Measurements from ENCODE around the gene DPF3. TPM values are rescaled to one million over a fixed set of nuclear protein-coding genes. Genes with fewer than 3 reads are reported as not detected.

Gene DPF3
- total RNA-seq, 4 donors from 2014 or later = under 0.01 to 2.7 (median 0.61) TPM; not detected in 1

DNA sequence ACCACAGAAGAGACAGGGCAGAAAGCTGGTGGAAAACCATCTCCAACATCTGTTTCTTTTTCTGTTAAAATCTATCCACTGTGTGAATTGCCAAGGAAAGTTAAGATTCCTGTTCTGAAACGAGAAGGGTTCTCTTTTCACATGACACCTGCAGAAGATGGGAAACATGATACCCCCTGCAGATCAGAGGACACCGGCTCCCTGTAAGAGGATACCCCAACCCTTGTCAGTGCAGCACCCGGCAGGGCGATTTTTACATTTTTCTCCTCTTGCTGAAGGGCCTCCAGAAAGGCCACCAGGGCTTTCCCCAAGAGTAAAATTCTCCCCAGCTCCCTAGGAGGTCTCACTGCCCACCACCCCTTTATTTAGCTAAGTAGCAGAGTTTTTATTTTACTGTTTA, 48.2 kb downstream of the DPF3 start:
- Histone ChIP-seq H3K36me3 (no peaks in the 10 kb centered on the region), H3K27me3 (no peaks in the 10 kb centered on the region), H3K27ac (no peak overlapping the region), H3K4me1 (no peaks in the 10 kb centered on the region), H3K9me3 (no peaks in the 10 kb centered on the region), H3K4me3 (no peak overlapping the region)
- intact Hi-C loops (cut with DNase I) = no loop called here
- TF ChIP-seq POLR2A (IDR thresholded peaks at IDR 0.05) = no peak
- TF ChIP-seq, protein P1, sequence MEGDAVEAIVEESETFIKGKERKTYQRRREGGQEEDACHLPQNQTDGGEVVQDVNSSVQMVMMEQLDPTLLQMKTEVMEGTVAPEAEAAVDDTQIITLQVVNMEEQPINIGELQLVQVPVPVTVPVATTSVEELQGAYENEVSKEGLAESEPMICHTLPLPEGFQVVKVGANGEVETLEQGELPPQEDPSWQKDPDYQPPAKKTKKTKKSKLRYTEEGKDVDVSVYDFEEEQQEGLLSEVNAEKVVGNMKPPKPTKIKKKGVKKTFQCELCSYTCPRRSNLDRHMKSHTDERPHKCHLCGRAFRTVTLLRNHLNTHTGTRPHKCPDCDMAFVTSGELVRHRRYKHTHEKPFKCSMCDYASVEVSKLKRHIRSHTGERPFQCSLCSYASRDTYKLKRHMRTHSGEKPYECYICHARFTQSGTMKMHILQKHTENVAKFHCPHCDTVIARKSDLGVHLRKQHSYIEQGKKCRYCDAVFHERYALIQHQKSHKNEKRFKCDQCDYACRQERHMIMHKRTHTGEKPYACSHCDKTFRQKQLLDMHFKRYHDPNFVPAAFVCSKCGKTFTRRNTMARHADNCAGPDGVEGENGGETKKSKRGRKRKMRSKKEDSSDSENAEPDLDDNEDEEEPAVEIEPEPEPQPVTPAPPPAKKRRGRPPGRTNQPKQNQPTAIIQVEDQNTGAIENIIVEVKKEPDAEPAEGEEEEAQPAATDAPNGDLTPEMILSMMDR (IDR thresholded peaks at IDR 0.05) = no peak
- WGBS, 2 donors = 72 to 76% methylated on average over 4 of the region's 4 CpGs
- DNase-seq = no peak

DNA sequence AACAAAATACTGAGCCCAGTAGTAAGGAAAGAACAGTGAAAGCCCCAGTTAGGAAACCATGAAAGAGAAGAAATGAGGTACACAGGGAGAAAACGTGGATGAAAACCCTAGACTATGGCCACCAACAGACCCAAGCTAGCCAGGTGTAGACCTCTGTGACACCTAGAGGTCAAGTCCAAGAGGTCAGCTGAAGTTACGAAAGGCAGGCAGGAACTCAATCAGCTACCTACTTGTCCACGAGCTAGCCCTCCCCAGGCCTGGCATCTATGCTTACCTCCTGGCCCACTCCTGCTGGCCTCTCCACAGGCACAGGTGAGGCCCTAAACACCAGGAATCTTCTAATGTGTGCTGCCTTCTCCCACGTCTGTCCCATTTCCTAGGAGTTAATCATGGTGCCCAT, 48.7 kb downstream of the DPF3 start:
- intact Hi-C loops (cut with DNase I) = no loop called here
- Histone ChIP-seq H3K9me3 (no peaks in the 10 kb centered on the region), H3K4me3 (no peak overlapping the region), H3K36me3 (no peaks in the 10 kb centered on the region), H3K4me1 (no peaks in the 10 kb centered on the region), H3K27me3 (no peaks in the 10 kb centered on the region), H3K27ac (no peak overlapping the region)
- DNase-seq = no peak
- TF ChIP-seq, protein P1 (IDR thresholded peaks at IDR 0.05) = no peak
- no peak for TF ChIP-seq POLR2A (IDR thresholded peaks at IDR 0.05)
- WGBS, 2 donors = 85 to 88% methylated on average over 3 to 4 of the region's 4 CpGs

DNA sequence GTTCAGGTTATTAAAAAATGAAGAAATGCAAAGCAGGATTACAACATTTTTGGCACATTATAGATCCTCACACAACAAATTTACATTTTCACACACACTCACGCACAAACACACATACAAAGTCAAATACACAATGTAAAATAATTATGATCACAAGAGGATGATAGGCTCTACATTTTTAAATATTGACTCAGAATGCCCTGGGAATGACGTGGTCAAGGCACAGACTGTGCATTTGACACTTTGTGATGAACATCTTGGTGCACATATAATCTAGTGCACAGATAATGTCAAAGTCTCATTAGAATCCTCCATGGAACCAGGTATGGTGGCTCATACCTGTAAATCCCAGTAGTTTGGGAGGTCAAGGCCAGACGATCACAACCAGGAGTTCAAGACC, 49.4 kb downstream of the DPF3 start:
- Histone ChIP-seq H3K27me3 (no peaks in the 10 kb centered on the region), H3K4me3 (no peak overlapping the region), H3K36me3 (no peaks in the 10 kb centered on the region), H3K4me1 (no peaks in the 10 kb centered on the region), H3K9me3 (no peaks in the 10 kb centered on the region), H3K27ac (no peak overlapping the region)
- 78 to 81% methylated on average over 3 of the region's 3 CpGs for WGBS, 2 donors
- TF ChIP-seq, protein P1 (IDR thresholded peaks at IDR 0.05) = no peak
- no peak for TF ChIP-seq POLR2A (IDR thresholded peaks at IDR 0.05)
- no peak for DNase-seq
- intact Hi-C loops (cut with DNase I) = no loop called here

DNA sequence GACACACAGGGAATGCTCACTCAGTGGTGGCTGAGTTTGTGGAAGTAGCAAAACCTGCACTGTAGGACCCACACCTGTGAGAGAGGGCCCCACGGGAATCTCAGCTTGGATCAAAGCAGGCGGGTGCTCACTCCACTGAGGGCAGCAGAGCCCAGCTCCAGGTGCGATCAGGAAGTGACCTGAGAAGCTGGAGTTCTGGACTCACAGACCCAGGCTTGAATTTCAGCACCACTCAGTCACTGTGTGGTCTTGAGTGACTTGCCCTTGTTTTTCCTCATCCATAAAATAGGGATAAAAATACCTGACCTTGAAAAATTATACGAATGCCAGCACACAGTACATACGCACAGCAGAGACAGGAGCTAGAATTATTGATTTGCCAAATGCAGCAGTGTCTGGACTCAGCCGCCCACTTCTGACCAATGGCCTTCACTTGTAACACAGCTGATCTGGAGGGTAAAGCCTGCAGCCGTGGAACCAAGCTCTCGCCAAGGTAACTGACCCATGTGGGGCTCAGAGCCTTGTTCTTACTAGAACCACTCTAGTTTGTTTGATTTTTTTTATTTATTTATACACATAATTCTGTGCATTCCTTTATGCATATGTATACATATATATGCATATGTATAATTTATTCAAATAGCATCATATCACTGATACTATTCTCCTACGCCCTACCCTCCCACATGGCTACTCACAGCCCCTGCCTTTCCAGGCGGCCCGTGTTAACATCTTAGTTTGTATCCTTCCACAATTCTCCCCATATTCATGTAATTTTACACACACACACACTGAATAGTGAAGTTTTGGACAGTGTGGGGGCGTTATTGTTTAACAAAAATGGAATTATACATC, 53.9 kb downstream of the DPF3 start:
- no peak overlapping the region for H3K4me3 ChIP-seq
- no peaks in the 10 kb centered on the region for H3K9me3 ChIP-seq
- H3K27ac ChIP-seq = no peak overlapping the region
- TF ChIP-seq, protein P1 (IDR thresholded peaks at IDR 0.05) = no peak
- no peak for TF ChIP-seq POLR2A (IDR thresholded peaks at IDR 0.05)
- no peaks in the 10 kb centered on the region for H3K27me3 ChIP-seq
- DNase-seq = no peak
- intact Hi-C loops (cut with DNase I) = no loop called here
- no peaks in the 10 kb centered on the region for H3K4me1 ChIP-seq
- WGBS, 2 donors = 81 to 84% methylated on average over 11 to 12 of the region's 12 CpGs
- H3K36me3 ChIP-seq = no peaks in the 10 kb centered on the region

DNA sequence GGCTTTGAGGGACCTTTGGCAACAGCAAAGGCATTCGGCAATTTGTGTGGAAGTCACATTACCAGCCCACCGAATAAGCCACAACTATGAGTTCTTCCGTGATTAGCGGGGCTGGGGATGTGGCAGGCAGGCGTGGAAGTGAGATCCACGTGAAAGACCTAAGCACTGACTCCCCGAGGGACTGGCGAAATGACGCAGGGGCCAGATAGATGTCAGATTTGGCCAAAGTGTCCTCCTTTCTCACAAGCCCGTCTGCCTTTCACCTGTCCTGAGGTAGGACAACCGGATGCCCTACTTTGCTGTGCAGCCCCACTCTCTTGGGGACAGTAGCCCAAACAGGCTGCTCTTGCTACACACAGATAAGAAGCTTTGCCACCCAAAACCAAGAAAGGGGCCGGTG, 54.5 kb downstream of the DPF3 start:
- intact Hi-C loops (cut with DNase I) = no loop called here
- no peak for DNase-seq
- H3K9me3 ChIP-seq = no peaks in the 10 kb centered on the region
- TF ChIP-seq, protein P1 (IDR thresholded peaks at IDR 0.05) = no peak
- TF ChIP-seq POLR2A (IDR thresholded peaks at IDR 0.05) = no peak
- H3K27me3 ChIP-seq = no peaks in the 10 kb centered on the region
- H3K4me3 ChIP-seq = no peak overlapping the region
- 93 to 94% methylated on average over 11 of the region's 12 CpGs for WGBS, 2 donors
- H3K27ac ChIP-seq = no peak overlapping the region
- no peaks in the 10 kb centered on the region for H3K36me3 ChIP-seq
- no peaks in the 10 kb centered on the region for H3K4me1 ChIP-seq

Measured in esophagus squamous epithelium (tissue), 5 donors.